Large intestine (tissue), 12 donors: ENCODE results near the gene PCDHB15. TPM values are rescaled to one million over a fixed set of nuclear protein-coding genes. Genes with fewer than 3 reads are reported as not detected.
"Not testable (repeated sequence)": the region's sequence is repeated elsewhere in the genome, so short reads cannot be mapped to it uniquely, and the experiment has no call there.

Source experiments
- DNase-seq, 2 donors: peaks; one replicate each; pipeline versions ENCODE4 v3.0.0 to v3.0.0-alpha.2; 2013
- H3K27ac ChIP-seq: one replicate; pipeline ENCODE4 v1.5.1; 2013; ENCODE audit warnings: low read length
- H3K27me3 ChIP-seq: 2 replicates; pipeline ENCODE4 v1.6.1; 2013; ENCODE audit warnings: low read length; ENCODE audit not compliant: control insufficient read depth, insufficient read depth
- H3K36me3 ChIP-seq: 2 replicates; pipeline ENCODE4 v1.6.1; 2013; ENCODE audit warnings: low read length; ENCODE audit not compliant: control insufficient read depth, insufficient read depth
- H3K4me1 ChIP-seq: one replicate; pipeline ENCODE4 v1.6.1; 2013; ENCODE audit warnings: low read length; ENCODE audit not compliant: control insufficient read depth, insufficient read depth
- H3K4me3 ChIP-seq: one replicate; pipeline ENCODE4 v1.5.1; 2013; ENCODE audit warnings: low read length
- H3K9me3 ChIP-seq: one replicate; pipeline ENCODE4 v1.6.1; 2013; ENCODE audit warnings: mild to moderate bottlenecking, low read depth, low read length, moderate library complexity; ENCODE audit not compliant: control insufficient read depth
- WGBS: methylation state at CpG from one replicate; pipeline ENCODE4 v1.1.5; 2013; ENCODE audit warnings: low lambda C conversion rate; ENCODE audit not compliant: insufficient coverage; 5-methylcytosine and 5-hydroxymethylcytosine counted together
- long read RNA-seq, 11 donors: transcript quantifications; one replicate each; lab custom pipeline, GENCODE V29; 2026
- polyA plus RNA-seq: library from polyadenylated mRNA; unstranded; fragments of 120-200 nt; gene quantifications from one replicate; pipeline ENCODE4 v1.2.1, GENCODE V29; 2013

The PCDHB15 gene
- 3.0 TPM for polyA plus RNA-seq
- long read RNA-seq, donor 1, full-length matches to known transcripts = 3 of 3 reads
- long read RNA-seq, donor 1, partial matches to known transcripts = 0 of 3 reads
- long read RNA-seq, donor 1, other reads (novel, unspliced or antisense) = 0 of 3 reads
- long read RNA-seq, donor 2, full-length matches to known transcripts = 2 of 2 reads
- long read RNA-seq, donor 2, partial matches to known transcripts = 0 of 2 reads
- long read RNA-seq, donor 2, other reads (novel, unspliced or antisense) = 0 of 2 reads
- long read RNA-seq, donor 3, full-length matches to known transcripts = 1 of 1 reads
- long read RNA-seq, donor 3, partial matches to known transcripts = 0 of 1 reads
- long read RNA-seq, donor 3, other reads (novel, unspliced or antisense) = 0 of 1 reads
- long read RNA-seq, donor 4, full-length matches to known transcripts = 1 of 1 reads
- long read RNA-seq, donor 4, partial matches to known transcripts = 0 of 1 reads
- long read RNA-seq, donor 4, other reads (novel, unspliced or antisense) = 0 of 1 reads
- long read RNA-seq, donor 5, full-length matches to known transcripts = 4 of 4 reads
- long read RNA-seq, donor 5, partial matches to known transcripts = 0 of 4 reads
- long read RNA-seq, donor 5, other reads (novel, unspliced or antisense) = 0 of 4 reads
- long read RNA-seq, donor 6, full-length matches to known transcripts = 2 of 2 reads
- long read RNA-seq, donor 6, partial matches to known transcripts = 0 of 2 reads
- long read RNA-seq, donor 6, other reads (novel, unspliced or antisense) = 0 of 2 reads
- long read RNA-seq, donor 7, full-length matches to known transcripts = 5 of 5 reads
- long read RNA-seq, donor 7, partial matches to known transcripts = 0 of 5 reads
- long read RNA-seq, donor 7, other reads (novel, unspliced or antisense) = 0 of 5 reads
- long read RNA-seq, donor 8, full-length matches to known transcripts = 1 of 1 reads
- long read RNA-seq, donor 8, partial matches to known transcripts = 0 of 1 reads
- long read RNA-seq, donor 8, other reads (novel, unspliced or antisense) = 0 of 1 reads
- long read RNA-seq, donor 9, full-length matches to known transcripts = 2 of 2 reads
- long read RNA-seq, donor 9, partial matches to known transcripts = 0 of 2 reads
- long read RNA-seq, donor 9, other reads (novel, unspliced or antisense) = 0 of 2 reads
- long read RNA-seq, donor 10, full-length matches to known transcripts = 4 of 4 reads
- long read RNA-seq, donor 10, partial matches to known transcripts = 0 of 4 reads
- long read RNA-seq, donor 10, other reads (novel, unspliced or antisense) = 0 of 4 reads
- long read RNA-seq, donor 11, full-length matches to known transcripts = 3 of 3 reads
- long read RNA-seq, donor 11, partial matches to known transcripts = 0 of 3 reads
- long read RNA-seq, donor 11, other reads (novel, unspliced or antisense) = 0 of 3 reads

DNA sequence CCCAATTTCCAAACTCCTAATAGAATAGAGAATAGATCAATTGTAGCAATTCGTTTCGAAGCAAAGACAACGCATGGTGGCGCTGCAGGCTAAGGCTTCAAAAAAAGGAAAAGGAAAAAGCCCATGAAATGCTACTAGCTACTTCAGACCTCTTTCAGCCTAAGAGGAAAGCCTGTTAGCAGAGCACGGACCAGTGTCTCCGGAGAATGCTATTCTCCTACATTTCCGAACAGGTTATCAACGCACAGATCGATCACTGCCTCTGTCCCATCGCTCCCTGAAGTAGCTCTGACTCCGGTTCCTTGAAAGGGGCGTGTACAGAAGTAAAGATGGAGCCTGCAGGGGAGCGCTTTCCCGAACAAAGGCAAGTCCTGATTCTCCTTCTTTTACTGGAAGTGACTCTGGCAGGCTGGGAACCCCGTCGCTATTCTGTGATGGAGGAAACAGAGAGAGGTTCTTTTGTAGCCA lies at the start of gene PCDHB15:
TSS of gene PCDHB15 (plus strand) at position 146 of the 468 bp plus-strand sequence. CDS start at position 330, 184 bp downstream.
- Histone ChIP-seq H3K27ac (no peak within 1 kb of the TSS), H3K27me3 (no peaks in the 10 kb centered on the region), H3K4me3 (peak within 1 kb of the TSS; percentile 6), H3K36me3 (no peaks in the 10 kb centered on the region), H3K9me3 (peaks cover 41% of the 10 kb centered on the region), H3K4me1 (no peaks in the 10 kb centered on the region)
- DNase-seq = no peak
- 7% methylated on average over 4 of the region's 16 CpGs for WGBS

DNA sequence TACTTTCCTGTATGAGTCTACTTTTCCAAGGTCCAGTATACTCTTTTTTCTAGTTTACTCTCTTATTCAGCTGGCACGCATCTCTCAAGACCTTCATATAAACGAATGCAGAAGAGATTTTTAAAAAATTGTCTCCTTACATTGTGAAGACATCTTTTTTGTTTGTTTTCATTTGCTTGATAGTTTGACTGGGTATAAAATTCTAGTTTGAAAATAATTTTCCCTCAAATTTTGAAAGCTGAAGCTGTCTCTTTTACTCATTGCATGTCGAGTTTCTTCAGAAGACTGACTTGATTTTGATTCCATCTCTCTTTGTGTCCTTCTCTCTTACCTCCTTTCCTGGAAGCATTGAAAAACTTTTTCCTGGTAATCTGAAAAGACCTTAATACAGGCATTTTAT lies 48.8 kb upstream of the PCDHB15 start:
- Histone ChIP-seq H3K36me3 (no peaks in the 10 kb centered on the region), H3K27me3 (peaks cover 2% of the 10 kb centered on the region), H3K9me3 (peaks cover 6% of the 10 kb centered on the region), H3K27ac (no peak overlapping the region), H3K4me1 (no peaks in the 10 kb centered on the region), H3K4me3 (no peak overlapping the region)
- whole genome bisulfite sequencing = no CpG with 5 or more reads among the region's 3 CpGs
- no peak for DNase-seq

DNA sequence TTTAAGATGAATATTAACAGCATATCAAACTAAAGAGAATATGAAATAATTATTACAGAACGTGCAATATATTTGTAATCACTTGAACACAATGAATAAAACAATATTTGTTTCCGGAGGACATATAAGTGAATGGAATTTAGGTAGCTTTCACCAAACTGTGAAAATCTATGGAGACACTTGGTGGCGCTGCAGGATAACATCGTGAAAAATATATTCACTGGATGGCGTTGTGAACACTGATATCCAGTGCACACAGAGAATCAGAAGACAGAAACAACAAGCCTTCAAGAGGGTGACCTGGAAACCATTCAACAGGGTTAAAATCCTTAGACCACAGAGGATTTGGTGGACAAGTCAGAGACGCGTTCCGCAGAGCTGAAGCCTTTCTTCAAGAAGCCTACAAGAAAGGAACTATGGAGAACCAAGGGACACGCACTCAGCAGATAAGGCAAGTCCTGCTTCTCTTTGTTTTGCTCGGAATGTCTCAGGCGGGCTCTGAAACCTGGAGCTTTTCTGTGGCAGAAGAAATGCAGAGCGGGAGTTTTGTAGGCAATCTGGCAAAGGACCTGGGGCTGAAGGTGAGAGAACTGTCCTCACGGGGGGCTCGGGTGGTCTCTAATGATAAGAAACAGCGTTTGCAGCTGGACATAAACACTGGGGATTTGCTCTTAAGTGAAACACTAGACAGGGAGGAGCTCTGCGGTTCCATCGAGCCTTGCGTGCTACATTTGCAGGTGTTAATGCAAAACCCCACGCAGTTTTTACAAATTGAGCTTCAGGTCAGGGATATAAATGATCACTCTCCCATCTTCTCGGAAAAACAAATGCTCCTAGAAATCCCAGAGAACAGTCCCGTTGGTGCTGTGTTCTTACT lies 45.6 kb upstream of the PCDHB15 start, which contains the start of gene PCDHB11:
TSS of gene PCDHB11 (plus strand) at position 269 of the 877 bp plus-strand sequence. CDS start at position 417, 148 bp downstream.
- Histone ChIP-seq H3K27me3 (peaks cover 2% of the 10 kb centered on the region), H3K36me3 (no peaks in the 10 kb centered on the region), H3K4me1 (no peaks in the 10 kb centered on the region), H3K27ac (no peak within 1 kb of the TSS), H3K4me3 (no peak within 1 kb of the TSS), H3K9me3 (peaks cover 16% of the 10 kb centered on the region)
- WGBS = 37% methylated on average over 3 of the region's 21 CpGs
- DNase-seq = no peak

DNA sequence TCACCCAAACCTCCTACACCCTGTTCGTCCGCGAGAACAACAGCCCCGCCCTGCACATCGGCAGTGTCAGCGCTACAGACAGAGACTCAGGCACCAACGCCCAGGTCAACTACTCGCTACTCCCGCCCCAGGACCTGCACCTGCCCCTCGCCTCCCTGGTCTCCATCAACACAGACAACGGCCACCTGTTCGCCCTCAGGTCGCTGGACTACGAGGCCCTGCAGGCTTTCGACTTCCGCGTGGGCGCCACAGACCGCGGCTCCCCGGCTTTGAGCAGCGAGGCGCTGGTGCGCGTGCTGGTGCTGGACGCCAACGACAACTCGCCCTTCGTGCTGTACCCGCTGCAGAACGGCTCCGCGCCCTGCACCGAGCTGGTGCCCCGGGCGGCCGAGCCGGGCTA lies 44.1 kb upstream of the PCDHB15 start:
- not testable (repeated sequence) for H3K4me1 ChIP-seq, H3K27me3 ChIP-seq, H3K27ac ChIP-seq, H3K36me3 ChIP-seq, DNase-seq, H3K4me3 ChIP-seq
- peaks cover 15% of the 10 kb centered on the region for H3K9me3 ChIP-seq
- whole genome bisulfite sequencing = no CpG with 5 or more reads among the region's 38 CpGs

DNA sequence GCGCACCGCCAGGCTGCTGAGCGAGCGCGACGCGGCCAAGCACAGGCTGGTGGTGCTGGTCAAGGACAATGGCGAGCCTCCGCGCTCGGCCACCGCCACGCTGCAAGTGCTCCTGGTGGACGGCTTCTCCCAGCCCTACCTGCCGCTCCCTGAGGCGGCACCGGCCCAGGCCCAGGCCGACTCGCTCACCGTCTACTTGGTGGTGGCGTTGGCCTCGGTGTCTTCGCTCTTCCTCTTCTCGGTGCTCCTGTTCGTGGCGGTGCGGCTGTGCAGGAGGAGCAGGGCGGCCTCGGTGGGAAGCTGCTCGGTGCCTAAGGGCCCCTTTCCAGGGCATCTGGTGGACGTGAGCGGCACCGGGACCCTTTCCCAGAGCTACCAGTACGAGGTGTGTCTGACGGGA lies 43.5 kb upstream of the PCDHB15 start:
- H3K27ac ChIP-seq, H3K36me3 ChIP-seq, H3K4me1 ChIP-seq, H3K27me3 ChIP-seq, H3K4me3 ChIP-seq, DNase-seq: not testable (repeated sequence)
- no CpG with 5 or more reads among the region's 35 CpGs for WGBS
- peaks cover 15% of the 10 kb centered on the region for H3K9me3 ChIP-seq

DNA sequence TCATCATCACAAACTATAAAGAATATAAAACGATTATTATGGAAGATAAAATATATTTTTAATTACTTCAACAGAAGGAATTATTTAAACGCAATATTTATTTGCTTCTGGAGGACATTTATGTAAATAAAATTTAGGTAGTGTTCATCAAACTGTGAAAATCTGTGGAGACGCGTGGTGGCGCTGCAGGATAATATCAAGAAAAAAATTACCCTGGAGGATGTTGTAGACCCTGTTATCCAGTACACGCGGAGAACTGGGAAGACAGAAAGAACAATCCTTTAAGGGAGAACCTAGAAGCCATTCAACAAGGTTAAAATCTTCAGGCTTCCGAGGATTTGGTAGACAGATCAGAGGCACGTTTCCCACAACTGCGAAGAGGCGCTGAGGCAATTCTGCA lies 36.7 kb upstream of the PCDHB15 start, which contains the start of gene PCDHB12:
TSS of gene PCDHB12 (plus strand) at position 242 of the 400 bp plus-strand sequence. CDS start 189 bp downstream, outside the sequence.
- Histone ChIP-seq H3K4me1 (no peaks in the 10 kb centered on the region), H3K9me3 (peaks cover 10% of the 10 kb centered on the region), H3K27me3 (peaks cover 7% of the 10 kb centered on the region), H3K36me3 (no peaks in the 10 kb centered on the region), H3K4me3 (no peak within 1 kb of the TSS), H3K27ac (no peak within 1 kb of the TSS)
- 17% methylated on average over 2 of the region's 11 CpGs for WGBS
- DNase-seq = no peak

DNA sequence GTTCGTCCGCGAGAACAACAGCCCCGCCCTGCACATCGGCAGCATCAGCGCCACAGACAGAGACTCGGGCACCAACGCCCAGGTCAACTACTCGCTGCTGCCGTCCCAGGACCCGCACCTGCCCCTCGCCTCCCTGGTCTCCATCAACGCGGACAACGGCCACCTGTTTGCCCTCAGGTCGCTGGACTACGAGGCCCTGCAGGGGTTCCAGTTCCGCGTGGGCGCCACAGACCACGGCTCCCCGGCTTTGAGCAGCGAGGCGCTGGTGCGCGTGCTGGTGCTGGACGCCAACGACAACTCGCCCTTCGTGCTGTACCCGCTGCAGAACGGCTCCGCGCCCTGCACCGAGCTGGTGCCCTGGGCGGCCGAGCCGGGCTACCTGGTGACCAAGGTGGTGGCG lies 34.9 kb upstream of the PCDHB15 start:
- no CpG with 5 or more reads among the region's 39 CpGs for WGBS
- peaks cover 11% of the 10 kb centered on the region for H3K9me3 ChIP-seq
- H3K4me3 ChIP-seq, H3K36me3 ChIP-seq, H3K4me1 ChIP-seq, H3K27me3 ChIP-seq, DNase-seq, H3K27ac ChIP-seq: not testable (repeated sequence)

DNA sequence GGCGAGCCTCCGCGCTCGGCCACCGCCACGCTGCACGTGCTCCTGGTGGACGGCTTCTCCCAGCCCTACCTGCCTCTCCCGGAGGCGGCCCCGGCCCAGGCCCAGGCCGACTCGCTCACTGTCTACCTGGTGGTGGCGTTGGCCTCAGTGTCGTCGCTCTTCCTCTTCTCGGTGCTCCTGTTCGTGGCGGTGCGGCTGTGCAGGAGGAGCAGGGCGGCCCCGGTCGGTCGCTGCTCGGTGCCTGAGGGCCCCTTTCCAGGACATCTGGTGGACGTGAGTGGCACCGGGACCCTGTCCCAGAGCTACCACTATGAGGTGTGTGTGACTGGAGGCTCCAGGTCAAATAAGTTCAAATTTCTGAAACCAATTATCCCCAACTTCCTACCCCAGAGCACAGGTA lies 34.3 kb upstream of the PCDHB15 start:
- H3K4me1 ChIP-seq, H3K36me3 ChIP-seq, H3K27me3 ChIP-seq, DNase-seq, H3K27ac ChIP-seq, H3K4me3 ChIP-seq: not testable (repeated sequence)
- peaks cover 15% of the 10 kb centered on the region for H3K9me3 ChIP-seq
- no CpG with 5 or more reads among the region's 27 CpGs for WGBS
